Measurements from ENCODE around the gene PARD3. TPM values are rescaled to one million over a fixed set of nuclear protein-coding genes. Genes with fewer than 3 reads are reported as not detected.
A peak's percentile ranks its signal among the peaks of the same experiment; 100 is the strongest.

Gene PARD3
- total RNA-seq, 1 donor from 2014 or later, result 22.9 TPM

DNA sequence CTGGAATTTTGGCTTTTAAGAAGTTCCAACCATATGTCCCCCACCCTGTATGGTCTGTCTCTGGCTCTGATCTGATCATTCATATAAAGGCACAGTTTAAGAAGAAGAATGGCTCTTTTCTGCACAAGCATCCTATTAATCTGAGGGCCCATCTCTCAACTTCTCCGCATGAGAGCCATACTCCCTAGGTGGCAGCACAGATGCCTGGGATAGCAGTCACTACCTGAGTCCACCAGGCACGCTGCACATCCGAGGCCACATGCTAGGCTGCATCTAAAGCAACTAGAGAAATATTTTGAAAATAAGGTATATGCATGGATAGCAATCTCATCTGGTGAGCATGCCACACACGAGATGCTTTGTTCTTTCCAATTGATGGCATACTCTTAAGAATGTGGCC is 565.5 kb downstream of the PARD3 start:
- Mint-ChIP-seq H3K36me3 (ENCODE audit: unreplicated experiment) (peaks cover 5% of the 10 kb centered on the region), H3K9me3 (ENCODE audit: unreplicated experiment) (no peaks in the 10 kb centered on the region), H3K4me1 (ENCODE audit: low read depth, unreplicated experiment) (no peaks in the 10 kb centered on the region), H3K27ac (ENCODE audit: unreplicated experiment) (no peak overlapping the region), H3K27me3 (ENCODE audit: unreplicated experiment) (no peaks in the 10 kb centered on the region), H3K4me3 (ENCODE audit: unreplicated experiment) (no peak overlapping the region)
- no peak for DNase-seq
- TF ChIP-seq CTCF (IDR thresholded peaks at IDR 0.05; ENCODE audit: partially characterized antibody, unreplicated experiment), result no peak

GRCh38 chr10:34247560-34247959 is 567.5 kb downstream of the PARD3 start:
- Mint-ChIP-seq H3K4me1 (ENCODE audit: low read depth, unreplicated experiment) (no peaks in the 10 kb centered on the region), H3K27ac (ENCODE audit: unreplicated experiment) (no peak overlapping the region), H3K27me3 (ENCODE audit: unreplicated experiment) (no peaks in the 10 kb centered on the region), H3K4me3 (ENCODE audit: unreplicated experiment) (no peak overlapping the region), H3K9me3 (ENCODE audit: unreplicated experiment) (no peaks in the 10 kb centered on the region), H3K36me3 (ENCODE audit: unreplicated experiment) (peaks cover 5% of the 10 kb centered on the region)
- no peak for TF ChIP-seq CTCF (IDR thresholded peaks at IDR 0.05; ENCODE audit: partially characterized antibody, unreplicated experiment)
- DNase-seq, result no peak

DNA sequence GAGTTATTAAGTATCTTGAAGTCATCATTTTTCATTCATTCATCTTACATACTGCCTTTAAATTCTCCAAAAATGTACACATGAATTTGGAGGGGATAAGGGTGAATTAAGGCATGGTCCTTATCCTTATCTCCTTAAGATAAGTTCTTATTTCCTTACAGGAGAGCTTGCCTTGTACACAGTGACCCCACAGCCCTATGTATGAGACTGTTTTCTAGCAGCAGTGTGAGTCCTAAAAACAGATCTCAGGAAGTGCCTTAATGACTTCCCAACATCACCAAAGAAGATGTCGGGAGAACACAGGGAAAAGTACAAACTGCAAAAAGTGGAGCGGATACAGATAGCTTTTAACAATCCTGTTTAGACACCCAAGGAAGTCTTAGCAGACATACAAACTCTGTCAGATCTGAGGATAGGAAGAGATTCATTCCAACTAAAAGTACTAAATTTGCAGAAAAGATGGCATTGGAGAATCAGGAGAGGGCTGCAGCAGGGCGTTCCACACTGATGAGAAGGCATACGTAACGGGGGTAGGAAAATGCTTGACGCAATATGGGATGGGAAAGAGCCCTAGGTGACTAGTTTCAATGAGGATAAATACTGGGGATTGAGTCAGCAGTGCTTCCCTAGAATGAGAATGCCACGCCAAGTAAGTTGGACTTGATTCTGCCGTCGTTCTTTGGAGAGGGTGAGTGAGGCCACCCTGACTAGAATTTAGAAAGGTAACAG is 570.2 kb downstream of the PARD3 start:
- H3K4me3 Mint-ChIP-seq (ENCODE audit: unreplicated experiment), result no peak overlapping the region
- no peak for TF ChIP-seq CTCF (IDR thresholded peaks at IDR 0.05; ENCODE audit: partially characterized antibody, unreplicated experiment)
- no peaks in the 10 kb centered on the region for H3K27me3 Mint-ChIP-seq (ENCODE audit: unreplicated experiment)
- peaks cover 14% of the 10 kb centered on the region for H3K36me3 Mint-ChIP-seq (ENCODE audit: unreplicated experiment)
- no peak for DNase-seq
- no peak overlapping the region for H3K27ac Mint-ChIP-seq (ENCODE audit: unreplicated experiment)
- H3K4me1 Mint-ChIP-seq (ENCODE audit: low read depth, unreplicated experiment), result peaks cover 5% of the 10 kb centered on the region
- no peaks in the 10 kb centered on the region for H3K9me3 Mint-ChIP-seq (ENCODE audit: unreplicated experiment)

- Mint-ChIP-seq H3K36me3 (ENCODE audit: unreplicated experiment) (peaks cover 14% of the 10 kb centered on the region), H3K4me1 (ENCODE audit: low read depth, unreplicated experiment) (peaks cover 32% of the 10 kb centered on the region), H3K27me3 (ENCODE audit: unreplicated experiment) (no peaks in the 10 kb centered on the region), H3K9me3 (ENCODE audit: unreplicated experiment) (peaks cover 9% of the 10 kb centered on the region), H3K4me3 (ENCODE audit: unreplicated experiment) (no peak overlapping the region), H3K27ac (ENCODE audit: unreplicated experiment) (peak overlapping the region; percentile 81)
- DNase-seq, result no peak
- TF ChIP-seq CTCF (IDR thresholded peaks at IDR 0.05; ENCODE audit: partially characterized antibody, unreplicated experiment), result no peak
Observed at GRCh38 chr10:34241226-34242000, 573.7 kb downstream of the PARD3 start.

DNA sequence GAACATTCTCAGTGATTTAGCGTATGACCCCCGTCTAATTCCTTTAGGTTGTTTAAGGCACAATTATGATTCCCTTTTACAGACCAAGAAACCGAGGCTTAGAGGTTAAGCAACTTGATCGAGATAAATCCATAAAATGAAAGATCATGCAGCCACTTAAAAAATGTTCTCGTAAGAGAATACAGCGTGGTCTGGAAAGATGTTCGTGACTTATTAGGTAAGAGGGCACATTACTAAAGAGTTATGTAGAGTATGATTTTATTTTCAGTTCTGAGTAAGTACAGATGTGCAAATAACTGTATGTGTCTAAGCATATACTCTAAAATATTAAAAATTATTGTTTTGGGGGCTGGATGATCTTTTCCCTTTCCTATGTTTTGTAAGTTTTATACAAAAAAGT is 575.1 kb downstream of the PARD3 start:
- H3K36me3 Mint-ChIP-seq (ENCODE audit: unreplicated experiment), result peaks cover 9% of the 10 kb centered on the region
- no peak for TF ChIP-seq CTCF (IDR thresholded peaks at IDR 0.05; ENCODE audit: partially characterized antibody, unreplicated experiment)
- no peaks in the 10 kb centered on the region for H3K27me3 Mint-ChIP-seq (ENCODE audit: unreplicated experiment)
- peaks cover 9% of the 10 kb centered on the region for H3K9me3 Mint-ChIP-seq (ENCODE audit: unreplicated experiment)
- no peak overlapping the region for H3K27ac Mint-ChIP-seq (ENCODE audit: unreplicated experiment)
- DNase-seq, result no peak
- H3K4me3 Mint-ChIP-seq (ENCODE audit: unreplicated experiment), result no peak overlapping the region
- peaks cover 45% of the 10 kb centered on the region for H3K4me1 Mint-ChIP-seq (ENCODE audit: low read depth, unreplicated experiment)
